Measurements from ENCODE around the gene PLEKHD1.

- TF ChIP-seq CTCF (IDR thresholded peaks at IDR 0.05; ENCODE audit: insufficient read depth, low read depth, low read length) (no peak), EZH2 (IDR thresholded peaks at IDR 0.05; ENCODE audit: insufficient read depth, low read length) (no peak)
Observed at GRCh38 chr14:69485315-69485660, 760 bp downstream of the PLEKHD1 start.
